ENCODE data around the gene RBM43.

Gene RBM43

DNA sequence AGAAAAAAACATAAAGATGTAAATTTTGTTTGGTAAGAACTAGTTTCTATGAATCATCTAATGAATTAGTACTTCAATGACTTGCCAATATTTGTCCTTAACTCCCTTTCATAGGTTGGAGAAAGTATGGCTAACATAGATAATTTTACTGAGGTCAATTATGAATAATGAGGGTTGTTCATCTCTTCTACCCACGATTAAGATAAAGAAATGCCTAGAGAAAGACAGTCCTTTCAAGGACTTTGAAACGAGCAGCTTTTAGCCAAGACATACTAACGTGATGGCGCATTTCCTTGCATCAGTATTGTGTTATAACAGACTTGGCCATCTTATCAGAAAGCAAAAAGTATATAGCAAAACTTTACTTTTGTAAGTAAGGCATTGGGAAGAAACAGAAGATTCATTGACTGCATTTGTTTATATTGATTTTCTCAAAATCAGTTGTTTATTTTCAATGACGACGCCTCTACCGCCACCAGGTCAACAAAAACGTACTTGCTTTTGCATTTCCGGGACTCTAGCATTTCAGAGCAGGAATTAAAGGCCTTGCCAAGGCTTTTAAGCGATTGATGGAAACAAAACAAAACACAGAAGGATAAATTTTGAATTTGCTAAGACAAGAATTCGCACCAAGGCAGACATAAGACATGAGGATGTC is 961 bp downstream of the RBM43 start:
- H3K4me3 ChIP-seq (ENCODE audit: control insufficient read depth in 1 of 7, extremely low read depth in 1 of 7, insufficient read depth in 4 of 7, low read depth in 2 of 7, low read length in 6 of 7), result peak overlapping the region in 6 of 7 experiments; percentile 76 to 95 (median 90)
- ChIA-PET POLR2A (interaction anchor here (0.6 kb wide), 1 partner anchor 148 kb away, joined by 4 read pairs; no protein-coding TSS in a partner anchor), CTCF (interaction anchor here (1.0 to 1.5 kb wide), 4 partner anchors 10 to 37 kb away, joined by 3 to 7 read pairs (median 4); no protein-coding TSS in a partner anchor)
- DNase-seq, result peak; percentile 44 to 69 (median 65)
- H3K27me3 ChIP-seq (replicated peaks in 2 of 5; ENCODE audit: control insufficient read depth in 4 of 5, insufficient read depth in 5 of 5, low read length in 4 of 5), result no peaks in the 10 kb centered on the region
- peaks cover 0 to under 1% (median 0%) of the 10 kb centered on the region in 4 experiments for H3K36me3 ChIP-seq (ENCODE audit: control insufficient read depth in 4 of 4, insufficient read depth in 4 of 4, low read length in 3 of 4)
- H3K4me1 ChIP-seq (ENCODE audit: control extremely low read depth in 1 of 4, control insufficient read depth in 4 of 4, insufficient read depth in 4 of 4, low read length in 3 of 4), result peaks cover 6 to 21% (median 16%) of the 10 kb centered on the region in 4 experiments
- no peaks in the 10 kb centered on the region for H3K9me3 ChIP-seq (ENCODE audit: control extremely low read depth in 1 of 5, control insufficient read depth in 4 of 5, insufficient read depth in 2 of 5, low read depth in 1 of 5, low read length in 4 of 5)
- 13% methylated on average over 7 of the region's 11 CpGs for WGBS (ENCODE audit: insufficient coverage)
- peak overlapping the region; percentile 93 to 98 for H3K27ac ChIP-seq (ENCODE audit: insufficient read depth in 1 of 2, low read depth in 1 of 2, low read length in 2 of 2, poor library complexity in 1 of 2, severe bottlenecking in 2 of 2)

DNA sequence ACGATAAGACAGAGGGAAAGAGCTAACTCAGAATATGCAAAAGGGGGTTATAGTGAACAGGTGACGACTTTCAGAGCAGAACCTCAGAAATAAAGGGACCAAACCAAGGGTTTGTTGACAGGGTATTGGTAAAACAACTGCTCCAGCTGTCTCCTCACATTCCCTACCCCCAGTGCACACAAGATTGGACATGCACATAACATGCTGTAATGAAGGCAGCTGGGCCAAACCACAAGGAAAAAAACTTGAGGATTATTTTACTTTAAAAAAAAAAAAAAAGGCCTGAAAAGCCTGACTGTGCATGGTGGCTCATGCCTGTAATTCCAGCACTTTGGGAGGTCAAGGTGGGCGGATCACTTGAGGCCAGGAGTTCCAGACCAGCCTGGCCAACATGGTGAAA is 3.5 kb downstream of the RBM43 start:
- POLR2A ChIA-PET, result no interaction called here
- peaks cover 6 to 21% (median 16%) of the 10 kb centered on the region in 4 experiments for H3K4me1 ChIP-seq (ENCODE audit: control extremely low read depth in 1 of 4, control insufficient read depth in 4 of 4, insufficient read depth in 4 of 4, low read length in 3 of 4)
- no peaks in the 10 kb centered on the region for H3K9me3 ChIP-seq (ENCODE audit: control extremely low read depth in 1 of 5, control insufficient read depth in 4 of 5, insufficient read depth in 2 of 5, low read depth in 1 of 5, low read length in 4 of 5)
- H3K27me3 ChIP-seq (replicated peaks in 2 of 5; ENCODE audit: control insufficient read depth in 4 of 5, insufficient read depth in 5 of 5, low read length in 4 of 5), result no peaks in the 10 kb centered on the region
- peaks cover 0 to 20% (median 5%) of the 10 kb centered on the region in 4 experiments for H3K36me3 ChIP-seq (ENCODE audit: control insufficient read depth in 4 of 4, insufficient read depth in 4 of 4, low read length in 3 of 4)
- no peak overlapping the region for H3K4me3 ChIP-seq (ENCODE audit: control insufficient read depth in 1 of 7, extremely low read depth in 1 of 7, insufficient read depth in 4 of 7, low read depth in 2 of 7, low read length in 6 of 7)
- DNase-seq, result no peak
- H3K27ac ChIP-seq (ENCODE audit: insufficient read depth in 1 of 2, low read depth in 1 of 2, low read length in 2 of 2, poor library complexity in 1 of 2, severe bottlenecking in 2 of 2), result no peak overlapping the region
- 100% methylated on average over 2 of the region's 3 CpGs for WGBS (ENCODE audit: insufficient coverage)
- CTCF ChIA-PET, result interaction anchor here (0.9 to 1.1 kb wide), 2 partner anchors 9 to 1697 kb away, joined by 3 to 4 read pairs; no protein-coding TSS in a partner anchor

DNA sequence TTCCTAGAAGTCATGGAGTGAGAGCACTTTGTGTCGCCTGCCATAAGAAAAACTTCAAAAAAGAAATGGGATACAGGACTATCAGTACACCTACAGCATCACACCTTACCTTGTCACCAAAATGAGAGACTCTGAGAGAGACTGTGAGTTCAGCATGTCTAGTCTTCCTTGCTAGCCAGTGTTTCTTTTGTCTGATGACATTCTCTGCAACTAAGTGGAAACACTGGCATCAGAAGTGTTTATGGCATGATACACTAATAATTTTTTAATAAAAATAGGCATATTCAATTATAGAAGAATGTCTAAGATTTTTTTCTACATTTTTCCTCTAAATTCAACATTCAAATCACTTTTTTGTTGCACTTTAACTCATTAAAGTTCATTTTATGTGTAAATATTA is 9.0 kb downstream of the RBM43 start:
- Histone ChIP-seq H3K4me1 (ENCODE audit: control extremely low read depth in 1 of 4, control insufficient read depth in 4 of 4, insufficient read depth in 4 of 4, low read length in 3 of 4) (no peaks in the 10 kb centered on the region), H3K36me3 (ENCODE audit: control insufficient read depth in 4 of 4, insufficient read depth in 4 of 4, low read length in 3 of 4) (peaks cover 16 to 66% (median 33%) of the 10 kb centered on the region in 4 experiments), H3K27ac (ENCODE audit: insufficient read depth in 1 of 2, low read depth in 1 of 2, low read length in 2 of 2, poor library complexity in 1 of 2, severe bottlenecking in 2 of 2) (no peak overlapping the region), H3K27me3 (replicated peaks in 2 of 5; ENCODE audit: control insufficient read depth in 4 of 5, insufficient read depth in 5 of 5, low read length in 4 of 5) (no peaks in the 10 kb centered on the region), H3K4me3 (ENCODE audit: control insufficient read depth in 1 of 7, extremely low read depth in 1 of 7, insufficient read depth in 4 of 7, low read depth in 2 of 7, low read length in 6 of 7) (no peak overlapping the region), H3K9me3 (ENCODE audit: control extremely low read depth in 1 of 5, control insufficient read depth in 4 of 5, insufficient read depth in 2 of 5, low read depth in 1 of 5, low read length in 4 of 5) (peaks cover 5 to 22% (median 7%) of the 10 kb centered on the region in 5 experiments)
- CTCF ChIA-PET, result no interaction called here
- no CpG with 5 or more reads among the region's 1 CpG for WGBS (ENCODE audit: insufficient coverage)
- no peak for DNase-seq
- POLR2A ChIA-PET, result no interaction called here

DNA sequence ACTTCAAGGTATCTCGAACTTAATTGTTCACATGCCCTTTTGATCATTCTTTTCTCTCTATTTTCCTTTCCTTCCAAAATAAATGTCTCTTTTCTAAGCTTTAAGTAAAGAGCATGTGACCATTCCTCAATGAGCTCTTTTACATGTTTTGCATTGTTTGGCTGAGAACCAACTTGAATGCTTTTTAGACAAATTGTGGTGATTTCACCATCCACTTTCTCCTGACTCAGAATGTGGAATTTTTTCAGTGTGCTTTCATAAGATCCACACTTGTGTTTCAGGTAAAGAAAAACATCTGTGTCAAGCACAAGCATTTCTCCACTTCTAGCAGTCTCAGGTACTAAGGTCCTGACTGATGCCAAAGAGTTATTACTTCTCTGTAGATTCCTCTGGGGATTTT is 10.7 kb downstream of the RBM43 start:
- Histone ChIP-seq H3K9me3 (ENCODE audit: control extremely low read depth in 1 of 5, control insufficient read depth in 4 of 5, insufficient read depth in 2 of 5, low read depth in 1 of 5, low read length in 4 of 5) (peaks cover 5 to 25% (median 7%) of the 10 kb centered on the region in 5 experiments), H3K4me3 (ENCODE audit: control insufficient read depth in 1 of 7, extremely low read depth in 1 of 7, insufficient read depth in 4 of 7, low read depth in 2 of 7, low read length in 6 of 7) (no peak overlapping the region), H3K36me3 (ENCODE audit: control insufficient read depth in 4 of 4, insufficient read depth in 4 of 4, low read length in 3 of 4) (peaks cover 16 to 66% (median 33%) of the 10 kb centered on the region in 4 experiments), H3K27ac (ENCODE audit: insufficient read depth in 1 of 2, low read depth in 1 of 2, low read length in 2 of 2, poor library complexity in 1 of 2, severe bottlenecking in 2 of 2) (no peak overlapping the region), H3K27me3 (replicated peaks in 2 of 5; ENCODE audit: control insufficient read depth in 4 of 5, insufficient read depth in 5 of 5, low read length in 4 of 5) (no peaks in the 10 kb centered on the region), H3K4me1 (ENCODE audit: control extremely low read depth in 1 of 4, control insufficient read depth in 4 of 4, insufficient read depth in 4 of 4, low read length in 3 of 4) (no peaks in the 10 kb centered on the region)
- no CpG with 5 or more reads among the region's 1 CpG for WGBS (ENCODE audit: insufficient coverage)
- ChIA-PET POLR2A (no interaction called here), CTCF (no interaction called here)
- DNase-seq, result no peak

DNA sequence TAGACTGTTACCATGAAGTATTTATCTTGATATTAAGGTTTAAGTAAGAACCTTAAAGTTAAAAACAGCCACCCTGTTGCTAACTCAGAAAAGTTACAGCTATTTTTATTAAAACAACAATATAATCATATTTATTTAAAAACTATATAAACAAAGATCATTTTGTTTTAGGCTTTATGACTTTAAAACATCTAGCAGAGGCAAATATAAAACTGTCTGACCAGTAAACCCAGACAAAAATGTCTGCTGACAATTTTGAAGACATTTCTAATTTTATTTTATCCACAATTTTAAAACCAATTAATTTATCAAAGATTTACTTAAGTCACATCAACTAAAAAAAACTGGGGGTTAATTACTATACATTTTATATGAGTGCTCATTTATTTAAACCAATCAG is 14.2 kb downstream of the RBM43 start:
- no peak overlapping the region for H3K4me3 ChIP-seq (ENCODE audit: control insufficient read depth in 1 of 7, extremely low read depth in 1 of 7, insufficient read depth in 4 of 7, low read depth in 2 of 7, low read length in 6 of 7)
- DNase-seq, result no peak
- H3K9me3 ChIP-seq (ENCODE audit: control extremely low read depth in 1 of 5, control insufficient read depth in 4 of 5, insufficient read depth in 2 of 5, low read depth in 1 of 5, low read length in 4 of 5), result peaks cover 5 to 25% (median 9%) of the 10 kb centered on the region in 5 experiments
- H3K27me3 ChIP-seq (replicated peaks in 2 of 5; ENCODE audit: control insufficient read depth in 4 of 5, insufficient read depth in 5 of 5, low read length in 4 of 5), result no peaks in the 10 kb centered on the region
- no peak overlapping the region for H3K27ac ChIP-seq (ENCODE audit: insufficient read depth in 1 of 2, low read depth in 1 of 2, low read length in 2 of 2, poor library complexity in 1 of 2, severe bottlenecking in 2 of 2)
- peaks cover 11 to 42% (median 28%) of the 10 kb centered on the region in 4 experiments for H3K36me3 ChIP-seq (ENCODE audit: control insufficient read depth in 4 of 4, insufficient read depth in 4 of 4, low read length in 3 of 4)
- CTCF ChIA-PET, result interaction anchor here (1.6 kb wide), 1 partner anchor 8 kb away, joined by 5 read pairs; no protein-coding TSS in a partner anchor
- POLR2A ChIA-PET, result no interaction called here
- H3K4me1 ChIP-seq (ENCODE audit: control extremely low read depth in 1 of 4, control insufficient read depth in 4 of 4, insufficient read depth in 4 of 4, low read length in 3 of 4), result no peaks in the 10 kb centered on the region

DNA sequence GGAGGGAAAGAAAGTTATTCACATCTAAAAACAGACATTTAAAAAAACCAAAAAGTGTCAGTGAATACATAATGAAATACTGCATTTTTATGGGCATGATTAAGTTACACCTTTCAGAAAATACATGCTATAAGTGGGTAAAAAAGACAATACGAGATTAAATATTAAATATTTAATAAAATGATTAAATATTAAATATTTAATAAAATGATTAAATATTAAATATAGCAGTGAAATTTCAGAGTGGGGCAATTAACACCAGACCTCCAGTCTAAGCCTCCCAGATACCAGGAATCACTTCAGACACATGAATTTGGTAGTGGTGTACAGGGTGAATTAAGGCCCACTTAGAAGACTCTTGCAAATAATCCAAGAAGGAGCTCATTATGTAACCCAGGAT is 15.5 kb downstream of the RBM43 start:
- Histone ChIP-seq H3K4me1 (ENCODE audit: control extremely low read depth in 1 of 4, control insufficient read depth in 4 of 4, insufficient read depth in 4 of 4, low read length in 3 of 4) (no peaks in the 10 kb centered on the region), H3K27me3 (replicated peaks in 2 of 5; ENCODE audit: control insufficient read depth in 4 of 5, insufficient read depth in 5 of 5, low read length in 4 of 5) (no peaks in the 10 kb centered on the region), H3K27ac (ENCODE audit: insufficient read depth in 1 of 2, low read depth in 1 of 2, low read length in 2 of 2, poor library complexity in 1 of 2, severe bottlenecking in 2 of 2) (no peak overlapping the region), H3K36me3 (ENCODE audit: control insufficient read depth in 4 of 4, insufficient read depth in 4 of 4, low read length in 3 of 4) (peaks cover 7 to 29% (median 17%) of the 10 kb centered on the region in 4 experiments), H3K4me3 (ENCODE audit: control insufficient read depth in 1 of 7, extremely low read depth in 1 of 7, insufficient read depth in 4 of 7, low read depth in 2 of 7, low read length in 6 of 7) (no peak overlapping the region), H3K9me3 (ENCODE audit: control extremely low read depth in 1 of 5, control insufficient read depth in 4 of 5, insufficient read depth in 2 of 5, low read depth in 1 of 5, low read length in 4 of 5) (peaks cover 5 to 25% (median 9%) of the 10 kb centered on the region in 5 experiments)
- ChIA-PET POLR2A (no interaction called here), CTCF (interaction anchor here (1.1 kb wide), 1 partner anchor 20 kb away, joined by 3 read pairs; no protein-coding TSS in a partner anchor)
- WGBS (ENCODE audit: insufficient coverage), result no CpG with 5 or more reads among the region's 1 CpG
- no peak for DNase-seq

DNA sequence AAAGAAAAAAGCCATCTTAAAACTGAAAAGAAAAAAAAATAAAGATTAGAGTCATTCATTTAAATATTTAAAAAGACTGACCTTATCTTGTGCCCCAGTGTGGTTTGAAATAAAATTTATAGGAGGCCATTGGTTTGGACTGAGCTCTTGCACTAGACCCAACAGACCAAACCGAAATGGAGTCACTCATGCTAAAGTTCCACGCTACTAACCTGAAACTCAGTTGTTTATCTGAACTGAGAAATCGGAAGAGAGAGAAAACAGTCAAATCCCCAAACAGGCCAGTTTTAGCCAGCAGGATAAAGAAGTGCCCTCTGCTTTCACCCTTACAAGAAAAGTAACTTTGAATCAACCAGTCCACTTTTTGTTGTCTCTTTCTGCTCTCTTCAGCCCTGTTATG is 18.2 kb downstream of the RBM43 start:
- Histone ChIP-seq H3K27me3 (replicated peaks in 2 of 5; ENCODE audit: control insufficient read depth in 4 of 5, insufficient read depth in 5 of 5, low read length in 4 of 5) (no peaks in the 10 kb centered on the region), H3K27ac (ENCODE audit: insufficient read depth in 1 of 2, low read depth in 1 of 2, low read length in 2 of 2, poor library complexity in 1 of 2, severe bottlenecking in 2 of 2) (no peak overlapping the region), H3K9me3 (ENCODE audit: control extremely low read depth in 1 of 5, control insufficient read depth in 4 of 5, insufficient read depth in 2 of 5, low read depth in 1 of 5, low read length in 4 of 5) (peaks cover 2 to 11% (median 4%) of the 10 kb centered on the region in 5 experiments), H3K36me3 (ENCODE audit: control insufficient read depth in 4 of 4, insufficient read depth in 4 of 4, low read length in 3 of 4) (peaks cover 0 to 5% (median under 1%) of the 10 kb centered on the region in 4 experiments), H3K4me3 (ENCODE audit: control insufficient read depth in 1 of 7, extremely low read depth in 1 of 7, insufficient read depth in 4 of 7, low read depth in 2 of 7, low read length in 6 of 7) (no peak overlapping the region), H3K4me1 (ENCODE audit: control extremely low read depth in 1 of 4, control insufficient read depth in 4 of 4, insufficient read depth in 4 of 4, low read length in 3 of 4) (no peaks in the 10 kb centered on the region)
- ChIA-PET CTCF (no interaction called here), POLR2A (no interaction called here)
- 100% methylated on average over 2 of the region's 3 CpGs for WGBS (ENCODE audit: insufficient coverage)
- no peak for DNase-seq
